GM10266 (cell line): ENCODE results near the gene LY6G5B.

Experiments
- DNase-seq: peaks from one replicate; pipeline ENCODE4 v3.0.0; 2012; ENCODE audit errors: extremely low spot score
- CTCF ChIP-seq: IDR thresholded peaks from 2 replicates; pipeline ENCODE4 v1.5.1; 2012; ENCODE audit warnings: mild to moderate bottlenecking, low read depth; ENCODE audit not compliant: control insufficient read depth, insufficient read depth; ENCODE audit errors: missing control alignments

Gene LY6G5B

GRCh38 chr6:31689249-31690110 lies 19.7 kb downstream of the LY6G5B start:
- DNase-seq: no peak
- TF ChIP-seq CTCF: peak; percentile 42

GRCh38 chr6:31690231-31691077 lies 20.7 kb downstream of the LY6G5B start:
- no peak for TF ChIP-seq CTCF

GRCh38 chr6:31691078-31691463 lies 21.3 kb downstream of the LY6G5B start:
- no peak for TF ChIP-seq CTCF
- no peak for DNase-seq

More at GRCh38 chr6:31690231-31691077, 20.7 kb downstream of the LY6G5B start:
- no peak for DNase-seq

DNA sequence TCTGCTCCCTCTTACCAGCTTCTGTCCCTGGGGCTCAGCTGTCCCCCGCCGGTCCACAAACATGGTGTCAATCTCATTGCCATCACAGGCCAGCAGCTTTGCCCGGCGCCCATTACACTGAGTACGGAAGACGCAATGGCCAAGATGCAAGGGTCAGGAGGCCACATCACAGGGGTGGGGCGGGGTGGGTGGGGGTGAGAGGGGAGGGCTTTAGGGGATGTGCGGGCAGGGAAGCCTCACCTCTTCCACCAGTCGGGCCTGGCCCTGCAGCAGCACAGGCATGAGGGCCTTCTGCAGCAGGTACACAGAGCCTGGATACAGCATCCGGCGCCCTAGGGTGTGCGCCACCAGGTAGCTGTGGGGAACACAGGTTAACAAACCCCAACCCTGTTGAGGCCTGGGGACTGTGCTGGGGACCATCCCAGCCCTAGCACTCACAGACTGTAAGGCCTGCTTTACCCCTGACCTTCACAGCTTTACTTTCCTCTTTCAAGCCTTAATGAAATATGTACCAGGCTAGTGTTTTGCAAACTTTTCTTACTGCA lies 21.9 kb downstream of the LY6G5B start:
- DNase-seq: no peak
- TF ChIP-seq CTCF: no peak

- TF ChIP-seq CTCF: no peak
Observed at GRCh38 chr6:31692353-31692752, 22.6 kb downstream of the LY6G5B start.

GRCh38 chr6:31692886-31693285 lies 23.1 kb downstream of the LY6G5B start:
- DNase-seq: no peak

More at GRCh38 chr6:31692353-31692752, 22.6 kb downstream of the LY6G5B start:
- no peak for DNase-seq

More at GRCh38 chr6:31692886-31693285, 23.1 kb downstream of the LY6G5B start:
- TF ChIP-seq CTCF: no peak
